Activated T-cell treated with anti-CD3 and anti-CD28 coated beads for 1 hour (primary cell): Measurements from ENCODE around the gene COMMD10.

Experiments
- DNase-seq: peaks from one replicate; pipeline ENCODE4 v3.0.0-alpha.2; 2020; ENCODE audit warnings: low read depth

The COMMD10 gene

DNA sequence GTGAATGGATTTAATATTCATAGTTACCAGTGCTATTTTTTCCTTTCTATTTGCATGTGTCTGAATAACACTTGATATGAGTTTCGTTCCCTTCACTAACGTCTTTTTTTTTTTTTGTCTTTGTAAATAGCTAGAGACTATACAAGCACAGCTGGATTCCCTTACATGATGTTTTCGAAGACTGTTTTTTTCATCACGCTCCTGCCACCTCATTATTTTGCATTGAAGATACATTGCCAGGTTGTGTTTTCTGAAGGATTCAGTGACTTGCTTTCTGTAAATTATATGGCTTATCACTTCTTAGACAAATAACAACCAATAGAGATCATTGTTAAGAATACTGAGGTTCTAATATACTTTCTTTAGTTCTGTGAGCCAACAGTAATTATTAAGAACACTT lies 207.5 kb downstream of the COMMD10 start:
- DNase-seq = no peak

DNA sequence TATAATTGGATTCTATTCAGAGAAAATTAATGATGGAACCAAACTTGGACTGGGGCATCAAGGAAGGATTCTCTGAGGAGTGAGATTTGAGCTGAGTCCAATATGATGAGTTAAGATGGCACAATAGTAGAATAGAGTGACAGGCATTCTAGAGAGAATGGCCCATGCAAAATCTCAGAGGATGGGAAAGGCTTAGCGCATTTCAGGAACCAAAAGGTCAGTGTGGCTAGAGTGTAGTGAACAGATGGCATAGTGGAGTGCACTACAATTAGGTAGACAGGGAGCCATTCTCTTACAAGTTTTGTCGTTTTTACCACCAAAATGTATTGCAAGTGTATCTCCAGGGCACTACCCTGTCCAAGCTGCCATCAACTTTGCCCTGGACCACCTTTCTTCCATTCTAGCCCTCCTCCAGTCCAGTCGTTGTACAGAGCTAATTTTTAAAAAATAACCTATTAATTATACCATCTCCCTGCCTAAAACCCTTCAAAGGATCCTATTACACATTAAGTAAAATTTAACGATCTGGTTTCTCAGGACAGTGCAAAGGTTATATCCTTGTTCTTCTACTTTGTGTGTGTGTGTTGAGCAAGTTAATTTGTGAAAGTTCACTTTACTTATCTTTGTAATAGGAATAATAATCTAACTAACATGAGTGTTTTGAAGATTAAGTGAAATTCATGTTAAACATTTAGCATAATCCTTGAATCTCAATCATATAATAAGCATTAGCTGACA lies 211.7 kb downstream of the COMMD10 start:
- no peak for DNase-seq

DNA sequence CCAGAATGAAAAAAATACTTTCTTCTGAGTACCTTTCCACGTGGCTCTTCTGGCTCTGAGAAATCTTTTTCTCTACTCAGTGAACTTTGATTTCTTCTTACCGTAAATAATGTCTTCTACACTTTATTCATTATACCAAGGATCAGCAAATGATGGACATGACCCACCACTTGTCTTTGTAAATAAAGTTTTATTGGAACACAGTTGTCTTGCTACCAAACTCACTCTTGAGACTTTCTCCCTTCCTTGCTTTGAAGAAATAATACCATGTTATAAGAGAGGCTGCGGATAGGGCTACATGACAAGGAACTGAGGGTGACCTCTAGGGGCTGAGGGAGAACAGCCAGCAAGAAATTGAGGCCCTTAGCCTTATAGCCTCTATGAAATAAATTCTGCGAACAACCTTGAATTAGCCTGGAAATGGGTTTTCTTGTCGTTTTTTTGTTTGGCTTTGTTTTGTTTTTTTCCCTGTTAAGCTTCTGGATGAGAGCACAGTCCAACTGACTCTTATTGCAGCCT lies 212.5 kb downstream of the COMMD10 start:
- no peak for DNase-seq

DNA sequence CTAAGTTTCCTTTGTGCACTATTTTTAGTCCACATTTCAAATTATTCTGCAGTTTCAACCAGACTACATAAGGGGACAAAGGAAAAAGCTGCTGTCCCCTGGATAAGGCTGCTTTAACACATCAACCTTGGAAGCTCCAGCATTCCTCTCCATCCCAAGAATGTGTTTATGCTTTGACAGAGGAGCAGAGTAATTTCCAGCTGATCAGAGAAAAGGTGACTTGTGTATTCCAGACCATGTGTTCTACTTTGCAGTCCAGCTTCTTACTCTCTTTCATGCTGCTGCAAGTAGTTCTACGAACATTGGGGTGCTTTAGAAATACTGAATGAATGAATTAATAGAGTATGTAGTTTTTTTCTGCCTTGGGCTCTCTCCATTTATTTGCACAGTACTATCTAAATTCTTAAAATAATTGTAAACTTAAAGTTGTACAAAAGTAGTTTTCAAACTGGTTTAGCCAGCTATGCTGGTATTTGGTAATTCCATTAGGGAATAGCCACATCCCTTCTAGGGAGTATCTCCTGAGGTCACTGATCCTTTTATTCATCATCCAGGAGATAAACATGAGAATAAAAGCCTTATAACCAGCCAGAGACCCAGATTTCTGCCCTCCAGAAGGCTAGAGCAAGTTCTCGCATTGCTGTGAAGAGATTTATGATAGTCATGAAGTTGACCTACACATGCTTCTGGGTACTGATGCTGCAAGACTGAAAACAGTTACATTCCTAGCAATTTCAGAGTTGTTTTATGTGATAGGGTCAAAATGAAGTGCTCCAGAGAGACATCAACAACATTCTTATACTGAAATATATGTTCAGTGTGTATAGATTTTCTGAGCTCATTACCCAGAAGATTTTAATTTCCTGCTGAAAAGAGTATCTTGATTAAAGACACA lies 215.2 kb downstream of the COMMD10 start:
- no peak for DNase-seq

DNA sequence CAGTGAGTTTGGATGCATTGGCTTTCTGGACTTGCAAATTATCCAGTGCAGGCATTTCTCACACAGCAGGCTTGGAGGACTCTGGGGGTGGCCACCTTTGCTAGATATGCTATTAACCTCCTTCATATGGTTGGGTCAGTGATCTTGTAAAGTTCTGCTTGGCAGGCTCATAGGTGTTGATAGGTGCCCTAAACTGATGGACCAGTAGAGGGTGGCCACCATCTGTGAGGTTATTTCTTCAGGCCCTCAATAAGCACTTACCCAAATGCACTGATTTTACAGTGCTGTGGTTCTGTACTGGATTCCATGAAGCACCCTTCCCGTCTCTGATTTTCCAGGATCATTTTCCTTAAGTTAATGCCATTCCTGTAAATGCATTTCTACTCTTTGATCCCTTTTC lies 216.3 kb downstream of the COMMD10 start:
- DNase-seq = no peak

DNA sequence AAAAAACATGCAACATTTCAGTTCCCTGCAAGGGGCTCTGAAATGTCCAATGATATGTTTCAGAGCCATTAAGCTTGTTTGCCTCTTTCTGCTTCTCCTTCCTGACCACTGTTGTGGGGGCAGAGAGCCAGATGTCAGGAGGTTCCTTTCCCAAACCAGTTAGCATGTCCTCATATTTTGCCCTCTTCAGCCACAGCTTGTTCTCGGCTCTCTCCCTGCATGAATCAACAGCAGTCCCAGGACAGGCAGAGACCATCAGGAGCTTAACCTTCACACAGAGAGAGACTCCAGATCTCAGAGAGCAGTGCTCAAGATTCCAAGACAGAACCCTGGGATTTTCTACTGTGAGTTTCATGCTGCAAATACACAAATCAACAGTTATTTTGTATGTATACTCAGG lies 218.5 kb downstream of the COMMD10 start:
- no peak for DNase-seq

DNA sequence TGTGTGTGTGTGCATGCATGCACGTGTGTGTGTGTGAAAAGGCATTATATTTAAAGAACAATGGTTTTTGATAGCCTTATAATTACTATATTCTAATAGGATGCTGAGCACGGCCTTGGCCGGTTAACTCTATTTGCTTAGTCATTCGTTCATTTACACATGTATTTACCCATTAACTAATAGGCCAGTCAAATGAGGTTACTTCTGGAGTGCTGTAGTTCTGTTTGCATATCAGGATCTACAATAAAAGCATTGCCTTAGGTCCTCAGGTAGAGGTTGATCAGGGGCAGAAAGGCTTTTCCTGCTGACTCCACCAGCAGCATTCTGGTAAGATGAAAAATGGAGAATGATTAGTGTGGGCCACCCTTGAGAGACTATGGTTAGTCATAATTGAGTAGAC lies 219.0 kb downstream of the COMMD10 start:
- no peak for DNase-seq

DNA sequence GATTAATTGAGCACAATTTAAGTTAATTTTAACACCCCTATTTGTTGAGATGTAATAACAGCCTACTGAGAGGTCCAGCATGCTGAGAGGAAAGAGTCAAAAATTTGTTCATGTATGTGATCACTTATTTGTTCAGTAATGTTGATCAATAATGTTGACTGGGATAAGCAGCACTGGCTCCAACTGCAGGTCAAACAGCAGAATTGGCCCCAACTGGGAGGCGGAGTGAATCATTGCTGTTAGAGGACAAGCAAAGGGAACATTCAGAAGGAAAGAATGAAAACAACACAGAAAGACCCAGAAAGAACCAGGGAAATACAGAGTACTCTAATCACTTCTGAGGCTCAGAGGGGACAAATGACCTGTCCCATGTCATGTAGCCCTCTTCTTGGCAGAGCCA lies 221.1 kb downstream of the COMMD10 start:
- DNase-seq = no peak

DNA sequence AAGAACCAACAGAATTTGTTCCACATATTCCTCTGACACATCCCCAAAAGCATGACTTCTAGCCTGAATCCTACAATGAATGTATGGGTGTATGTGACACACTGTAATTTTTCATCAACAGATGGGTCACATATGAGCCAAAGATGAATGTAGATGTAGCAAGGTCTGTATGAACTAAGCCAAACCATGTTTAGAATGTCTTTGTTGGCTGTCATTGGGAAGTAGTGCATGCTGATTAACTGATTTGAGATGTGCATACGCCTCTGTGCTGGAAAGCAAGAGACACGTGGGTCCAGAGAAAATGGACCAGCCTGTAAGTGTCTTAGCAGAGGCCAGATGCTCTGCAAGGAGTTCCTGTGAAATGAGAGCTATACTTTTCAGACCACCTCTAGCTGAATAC lies 222.0 kb downstream of the COMMD10 start:
- no peak for DNase-seq

DNA sequence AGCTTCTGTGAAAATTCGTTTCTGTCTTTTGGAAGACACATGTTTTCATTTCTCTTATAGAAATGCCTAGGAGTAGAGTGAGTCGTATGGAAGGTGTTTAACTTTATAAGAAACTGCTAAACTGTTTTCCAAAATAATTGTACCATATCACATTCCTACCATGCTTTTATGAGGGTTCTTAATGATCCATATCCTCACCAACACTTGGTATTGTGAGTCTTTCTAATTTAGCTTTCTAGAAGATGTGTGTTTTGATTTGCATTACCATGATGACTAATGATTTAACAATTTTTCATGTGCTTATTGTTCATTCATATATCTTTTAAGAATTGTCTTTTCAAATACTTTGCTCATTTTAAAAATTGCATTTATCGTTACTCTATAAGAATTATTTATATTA lies 223.6 kb downstream of the COMMD10 start:
- no peak for DNase-seq

DNA sequence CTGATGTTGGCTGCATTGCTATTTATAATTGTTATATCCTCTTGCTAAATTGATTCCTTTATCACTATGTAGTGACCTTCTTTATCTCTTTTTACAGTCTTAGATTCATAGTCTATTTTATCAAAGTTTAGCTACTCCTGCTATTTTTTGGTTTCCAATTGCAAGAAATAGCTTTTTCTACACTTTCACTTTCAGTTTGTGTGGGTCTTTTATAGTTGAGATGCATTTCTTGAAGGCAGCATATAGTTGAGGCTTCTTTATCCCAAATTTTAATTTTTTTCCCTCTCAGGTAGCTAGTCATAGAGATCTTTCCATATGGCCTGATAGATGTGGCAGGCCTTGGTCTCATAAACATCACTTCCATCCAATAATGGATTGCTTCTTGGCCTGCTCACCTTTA lies 228.5 kb downstream of the COMMD10 start:
- DNase-seq = no peak

DNA sequence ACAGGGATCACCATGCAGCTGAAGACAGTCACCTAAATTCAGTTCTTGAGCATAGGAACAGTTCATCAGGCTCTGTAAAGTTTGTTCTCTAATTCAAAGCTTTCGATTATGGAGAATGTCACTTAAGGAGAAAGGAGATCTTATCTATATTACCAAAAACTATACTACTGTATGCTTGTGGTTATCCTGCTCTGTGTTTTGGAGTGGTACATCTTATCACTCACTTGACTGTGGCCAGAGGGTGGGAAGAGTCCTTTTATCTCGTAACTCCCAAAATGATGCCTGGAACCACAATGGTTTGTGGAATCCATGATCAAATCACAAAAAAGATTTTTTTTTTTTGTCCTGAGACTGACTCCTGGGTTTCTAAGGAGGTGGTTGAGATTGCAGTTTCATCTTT lies 230.7 kb downstream of the COMMD10 start:
- DNase-seq = no peak

DNA sequence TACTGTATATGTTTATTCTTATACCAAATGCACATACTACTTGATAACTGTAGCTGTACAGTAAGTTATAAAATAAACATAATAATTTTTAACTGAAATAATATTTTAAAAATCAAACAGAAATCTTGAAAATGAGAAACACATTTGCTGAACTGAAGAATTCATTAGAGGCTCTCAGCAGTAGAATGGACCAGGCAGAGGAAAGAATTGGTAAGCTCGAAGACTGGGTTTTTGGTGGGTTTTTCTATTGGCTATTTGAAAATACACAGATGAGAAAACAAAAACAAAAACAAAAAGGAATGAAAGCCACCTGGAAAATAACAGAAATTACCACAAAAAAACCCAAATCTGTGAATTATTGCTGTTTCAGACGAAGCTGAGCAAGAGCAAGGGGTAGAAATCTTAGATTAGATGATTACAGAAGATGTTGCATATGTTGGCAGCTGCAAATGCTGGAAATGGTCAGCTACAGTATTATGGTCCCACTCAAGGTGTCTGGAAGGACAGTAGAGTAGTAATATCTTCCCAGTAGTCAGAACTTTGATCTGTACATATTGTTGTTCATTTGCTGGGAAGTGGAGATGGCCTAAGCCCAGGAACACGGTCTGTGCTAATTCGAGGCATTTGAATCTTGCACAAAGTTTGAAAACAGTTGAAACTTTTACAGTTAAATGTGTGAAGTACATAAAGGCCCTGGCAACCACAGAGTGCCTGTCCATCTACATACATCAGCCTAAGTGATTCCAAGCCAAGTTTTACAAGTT lies 233.4 kb downstream of the COMMD10 start:
- no peak for DNase-seq

DNA sequence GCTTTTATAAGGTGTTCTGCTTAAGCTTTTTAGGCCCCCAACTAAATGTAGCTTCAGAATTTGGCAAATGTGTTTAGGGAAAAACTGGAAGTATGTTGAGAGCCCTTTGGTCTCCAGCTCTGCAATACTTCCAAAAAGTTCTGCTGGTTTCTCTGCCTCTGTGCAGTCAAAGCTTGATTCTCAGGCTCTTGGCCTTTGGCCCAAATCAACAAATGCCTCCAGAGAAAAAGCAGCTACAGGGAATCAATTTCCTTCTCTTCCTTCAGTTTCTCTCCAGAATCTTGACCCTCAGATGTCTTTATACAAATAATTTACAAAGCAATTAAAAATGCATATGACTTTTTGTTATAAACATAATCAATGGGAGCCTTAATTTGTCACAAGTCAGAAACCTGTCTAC lies 235.7 kb downstream of the COMMD10 start:
- DNase-seq = no peak

DNA sequence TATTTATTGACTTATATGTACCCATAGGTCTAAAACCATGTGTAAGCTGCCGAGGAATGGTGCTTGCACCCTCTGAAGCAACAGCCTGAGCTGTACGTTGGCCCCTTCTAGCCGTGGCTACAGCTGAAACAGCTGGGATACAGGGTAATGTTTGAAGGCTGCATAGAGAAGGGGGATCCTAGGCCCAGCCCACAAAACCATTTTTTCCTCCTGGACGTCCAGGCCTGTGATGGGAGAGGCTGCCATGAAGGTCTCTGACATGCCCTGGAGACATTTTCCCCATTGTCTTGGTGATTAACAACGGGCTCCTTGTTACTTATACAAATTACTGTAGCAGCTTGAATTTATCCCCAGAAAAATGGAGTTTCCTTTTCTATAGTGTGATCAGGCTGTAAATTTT lies 244.7 kb downstream of the COMMD10 start:
- no peak for DNase-seq

DNA sequence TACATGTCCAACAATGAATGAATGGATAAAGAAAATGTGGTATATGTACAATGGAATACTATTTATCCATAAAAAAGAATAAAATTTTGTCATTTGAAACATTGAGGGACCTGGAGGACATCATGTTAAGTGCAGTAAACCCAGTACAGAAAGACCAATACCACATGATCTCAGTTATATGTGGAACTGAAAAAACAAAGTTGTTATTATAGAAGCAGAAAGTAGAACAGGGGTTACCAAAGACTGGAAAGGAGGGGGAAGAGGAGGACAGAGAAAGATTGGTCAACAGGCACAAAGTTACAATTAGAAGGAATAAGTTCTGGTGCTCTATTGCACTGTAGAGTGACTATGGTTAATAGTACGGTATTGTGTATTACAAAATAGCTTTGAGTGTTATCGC lies 256.0 kb downstream of the COMMD10 start:
- no peak for DNase-seq
